ENCODE results near the gene CPNE6.

DNA sequence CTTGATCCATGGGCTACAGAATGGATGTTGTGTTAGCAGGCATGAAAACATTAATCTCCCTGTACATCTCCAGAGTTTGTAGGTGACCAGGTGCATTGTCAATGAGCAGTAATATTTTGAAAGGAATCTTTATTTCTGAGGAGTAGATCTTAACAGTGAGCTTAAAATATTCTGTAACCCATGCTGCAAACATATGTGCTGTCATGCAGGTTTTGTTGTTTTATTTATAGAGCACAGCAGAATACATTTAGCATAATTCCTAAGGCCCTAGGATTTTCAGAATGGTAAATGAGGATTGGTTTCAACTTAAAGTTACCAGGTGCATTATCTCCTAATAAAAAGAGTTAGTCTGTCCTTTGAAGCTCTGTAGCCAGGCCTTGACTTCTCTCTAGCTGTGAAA lies 55.6 kb downstream of the CPNE6 start:
- no peak for TF ChIP-seq CTCF (IDR thresholded peaks at IDR 0.05; ENCODE audit: insufficient read depth, low read length, poor library complexity, severe bottlenecking)
- no peak for TF ChIP-seq EZH2phosphoT487 (conservative IDR thresholded peaks at IDR 0.05; ENCODE audit: low read length)
